ENCODE results near the gene MISP3. TPM values are rescaled to one million over a fixed set of nuclear protein-coding genes. Genes with fewer than 3 reads are reported as not detected.

The MISP3 gene
- polyA plus RNA-seq, 1 donor from 2014 or later: 8.2 TPM

- Histone ChIP-seq H3K4me3 (ENCODE audit: low read length) (no peak overlapping the region), H3K9ac (ENCODE audit: low read length) (no peak overlapping the region), H3K27ac (ENCODE audit: low read length) (no peak overlapping the region), H3K79me2 (replicated peaks; ENCODE audit: insufficient read depth, low read length) (no peaks in the 10 kb centered on the region), H3K27me3 (ENCODE audit: insufficient read depth, low read depth, low read length) (peaks cover 15% of the 10 kb centered on the region), H4K20me1 (ENCODE audit: insufficient read depth) (no peaks in the 10 kb centered on the region), H3K36me3 (ENCODE audit: insufficient read depth, low read length) (no peaks in the 10 kb centered on the region), H3K9me2 (ENCODE audit: insufficient read depth, low read length) (no peaks in the 10 kb centered on the region), H3F3A (ENCODE audit: insufficient read depth, low read length, poor library complexity, severe bottlenecking) (no peaks in the 10 kb centered on the region), H3K9me3 (ENCODE audit: low read length) (no peaks in the 10 kb centered on the region), H2AFZ (ENCODE audit: low read depth, low read length) (no peak overlapping the region), H3K4me2 (ENCODE audit: low read length) (no peak overlapping the region)
- no peak for TF ChIP-seq CTCF (IDR thresholded peaks at IDR 0.05; ENCODE audit: poor library complexity, severe bottlenecking)
- no peak for TF ChIP-seq MXI1 (conservative IDR thresholded peaks at IDR 0.05; ENCODE audit: poor library complexity, severe bottlenecking)
- TF ChIP-seq TAF1 (IDR thresholded peaks at IDR 0.05; ENCODE audit: low read depth): no peak
- no peak for TF ChIP-seq EP300 (conservative IDR thresholded peaks at IDR 0.05; ENCODE audit: poor library complexity, severe bottlenecking)
- no peak for TF ChIP-seq REST (IDR thresholded peaks at IDR 0.05; ENCODE audit: borderline replicate concordance)
Observed at GRCh38 chr19:14054721-14055120, 17.9 kb upstream of the MISP3 start.

- no peak overlapping the region for H3K27ac ChIP-seq (ENCODE audit: low read length)
- no peaks in the 10 kb centered on the region for H3K9me2 ChIP-seq (ENCODE audit: insufficient read depth, low read length)
- no peaks in the 10 kb centered on the region for H4K20me1 ChIP-seq (ENCODE audit: insufficient read depth)
- no peaks in the 10 kb centered on the region for H3K36me3 ChIP-seq (ENCODE audit: insufficient read depth, low read length)
- peaks cover 18% of the 10 kb centered on the region for H3K27me3 ChIP-seq (ENCODE audit: insufficient read depth, low read depth, low read length)
- no peaks in the 10 kb centered on the region for H3F3A ChIP-seq (ENCODE audit: insufficient read depth, low read length, poor library complexity, severe bottlenecking)
- no peaks in the 10 kb centered on the region for H3K9me3 ChIP-seq (ENCODE audit: low read length)
- H3K4me2 ChIP-seq (ENCODE audit: low read length): no peak overlapping the region
- no peak overlapping the region for H3K9ac ChIP-seq (ENCODE audit: low read length)
- H3K4me3 ChIP-seq (ENCODE audit: low read length): no peak overlapping the region
- TF ChIP-seq RAD21 (conservative IDR thresholded peaks at IDR 0.05): no peak
- no peak for TF ChIP-seq REST (IDR thresholded peaks at IDR 0.05; ENCODE audit: borderline replicate concordance)
- no peak for TF ChIP-seq MXI1 (conservative IDR thresholded peaks at IDR 0.05; ENCODE audit: poor library complexity, severe bottlenecking)
- TF ChIP-seq CTCF (IDR thresholded peaks at IDR 0.05; ENCODE audit: poor library complexity, severe bottlenecking): no peak
- no peak for TF ChIP-seq EZH2 (IDR thresholded peaks at IDR 0.05; ENCODE audit: borderline replicate concordance, insufficient read depth, low read length, poor library complexity, severe bottlenecking)
- no peak for TF ChIP-seq POLR2AphosphoS5 (IDR thresholded peaks at IDR 0.05)
- no peak for TF ChIP-seq TAF1 (IDR thresholded peaks at IDR 0.05; ENCODE audit: low read depth)
- no peak for TF ChIP-seq EP300 (conservative IDR thresholded peaks at IDR 0.05; ENCODE audit: poor library complexity, severe bottlenecking)
- no peak for TF ChIP-seq SMC3 (conservative IDR thresholded peaks at IDR 0.05; ENCODE audit: poor library complexity)
- H2AFZ ChIP-seq (ENCODE audit: low read depth, low read length): no peak overlapping the region
- H3K79me2 ChIP-seq (replicated peaks; ENCODE audit: insufficient read depth, low read length): no peaks in the 10 kb centered on the region
Observed at GRCh38 chr19:14055396-14055795, 17.2 kb upstream of the MISP3 start.

Data from neural cell (in vitro differentiated cells).